Activated CD4-positive, alpha-beta T cell treated with anti-CD3 and anti-CD28 coated beads for 4 hours (primary cell): ENCODE results near the gene MCFD2.
A peak's percentile ranks its signal among the peaks of the same experiment; 100 is the strongest.
"Not testable (repeated sequence)": the region's sequence is repeated elsewhere in the genome, so short reads cannot be mapped to it uniquely, and the experiment has no call there.

Source experiments
- DNase-seq, 2 donors: peaks; one replicate each; pipeline ENCODE4 v3.0.0-alpha.2; 2020

MCFD2 gene

GRCh38 chr2:46900381-46900780, 15.2 kb downstream of the MCFD2 start:
- no peak for DNase-seq

GRCh38 chr2:46899053-46899452, 16.6 kb downstream of the MCFD2 start:
- DNase-seq = no peak

DNA sequence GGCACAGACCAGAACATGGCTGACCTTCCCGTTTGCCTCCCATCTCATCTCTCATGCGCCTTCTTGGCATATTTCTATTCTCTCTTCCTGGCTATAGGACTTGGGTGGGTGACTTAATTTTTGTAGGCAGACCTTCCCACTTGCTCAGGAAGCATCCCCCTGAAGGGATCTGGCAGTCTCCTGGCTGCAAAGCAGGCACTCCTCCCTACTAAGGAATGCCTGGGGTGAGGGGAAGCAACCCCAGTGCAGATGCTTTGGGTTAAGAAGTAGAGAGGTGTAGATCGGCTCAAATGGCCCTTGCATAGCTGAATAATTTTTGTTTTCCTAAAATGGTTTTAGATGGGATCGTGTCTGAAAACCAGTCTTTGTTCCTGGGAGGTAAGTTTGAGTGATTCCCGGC, 17.6 kb downstream of the MCFD2 start:
- no peak for DNase-seq

DNA sequence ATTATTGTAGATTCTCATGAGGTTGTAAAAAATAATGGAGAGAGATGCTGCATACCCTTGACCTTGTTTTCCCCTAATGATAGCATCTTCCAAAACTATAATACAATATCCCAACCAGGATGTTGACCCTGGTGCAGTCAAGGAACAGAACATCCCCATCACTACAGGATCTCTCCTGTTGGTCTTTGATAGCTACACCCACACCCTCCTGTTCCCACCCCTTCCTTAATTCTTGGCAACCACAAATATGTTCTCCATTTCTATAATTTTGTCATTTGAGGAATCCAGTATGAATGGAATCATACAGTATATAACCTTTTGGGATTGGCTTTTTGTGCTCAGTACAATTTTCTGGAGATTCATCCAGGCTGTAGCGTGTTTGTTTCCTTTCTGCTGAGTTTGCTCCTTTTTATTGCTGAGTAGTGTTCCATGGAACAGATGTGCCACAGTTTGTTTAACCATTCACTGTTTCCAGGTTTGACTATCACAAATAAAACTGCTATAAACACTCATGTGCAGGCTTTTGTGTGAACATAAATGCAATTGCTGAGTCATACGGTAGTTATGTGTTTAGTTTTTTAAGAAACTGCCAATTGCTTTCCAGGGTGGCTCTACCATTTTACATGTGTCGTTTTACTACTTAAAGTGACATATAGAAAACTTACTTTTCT, 22.2 kb downstream of the MCFD2 start:
- no peak for DNase-seq

DNA sequence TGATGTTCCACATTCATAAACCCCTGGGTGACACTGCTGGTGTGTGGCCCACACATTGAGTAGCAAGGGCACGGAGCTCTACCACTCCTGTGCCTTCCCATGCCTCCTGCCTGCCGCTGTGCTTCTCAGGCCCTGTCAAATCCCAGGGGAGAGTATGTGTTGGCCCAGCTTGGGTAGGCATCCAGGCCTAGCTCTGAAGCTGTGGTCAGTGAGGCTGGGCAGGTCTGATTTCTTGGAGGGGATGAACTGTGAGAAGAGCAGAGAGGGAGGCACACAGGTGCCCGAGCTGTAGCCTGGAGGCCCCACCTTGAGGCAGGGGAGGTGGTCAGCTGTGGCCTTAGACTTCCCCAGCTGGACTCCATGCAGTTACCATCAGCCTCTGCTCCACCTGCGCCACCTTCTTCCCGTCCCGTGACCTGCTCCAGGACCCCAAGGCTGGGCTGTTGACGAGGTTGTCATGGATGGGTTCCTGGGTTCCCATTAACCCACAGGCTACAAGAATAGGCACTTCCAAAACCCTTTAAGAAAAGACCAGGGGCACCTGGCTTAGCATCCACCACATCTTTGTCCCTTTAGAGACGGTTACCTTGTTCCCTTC, 23.6 kb downstream of the MCFD2 start:
- no peak for DNase-seq

GRCh38 chr2:46888421-46888952, 27.1 kb downstream of the MCFD2 start:
- DNase-seq = no peak

- DNase-seq = no peak
Observed at GRCh38 chr2:46887028-46887885, 28.3 kb downstream of the MCFD2 start.

- no peak for DNase-seq
Observed at GRCh38 chr2:46886268-46887027, 29.2 kb downstream of the MCFD2 start.

DNA sequence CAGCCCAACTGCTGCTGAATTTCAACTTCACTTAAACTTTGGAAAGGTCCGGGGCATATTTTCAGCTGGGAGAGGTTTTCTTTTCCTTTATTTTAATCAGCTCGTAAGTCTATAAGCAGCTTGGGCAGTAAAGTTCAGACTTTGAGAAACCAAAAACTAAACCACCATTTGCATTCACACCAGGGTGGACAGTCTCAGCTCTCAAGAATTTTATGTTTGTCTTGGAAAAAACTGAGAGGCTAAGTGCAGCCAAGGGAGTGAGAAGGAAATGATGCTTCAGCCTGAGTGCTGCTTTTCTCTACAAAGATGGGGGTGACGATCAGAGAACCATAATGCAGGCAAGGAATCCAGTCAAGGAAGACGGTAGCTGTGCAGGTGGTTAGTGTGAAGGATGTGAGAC, 30.2 kb downstream of the MCFD2 start:
- no peak for DNase-seq

- DNase-seq = no peak
Observed at GRCh38 chr2:46879511-46879910, 36.1 kb downstream of the MCFD2 start.

GRCh38 chr2:46878886-46879285, 36.7 kb downstream of the MCFD2 start:
- no peak for DNase-seq

DNA sequence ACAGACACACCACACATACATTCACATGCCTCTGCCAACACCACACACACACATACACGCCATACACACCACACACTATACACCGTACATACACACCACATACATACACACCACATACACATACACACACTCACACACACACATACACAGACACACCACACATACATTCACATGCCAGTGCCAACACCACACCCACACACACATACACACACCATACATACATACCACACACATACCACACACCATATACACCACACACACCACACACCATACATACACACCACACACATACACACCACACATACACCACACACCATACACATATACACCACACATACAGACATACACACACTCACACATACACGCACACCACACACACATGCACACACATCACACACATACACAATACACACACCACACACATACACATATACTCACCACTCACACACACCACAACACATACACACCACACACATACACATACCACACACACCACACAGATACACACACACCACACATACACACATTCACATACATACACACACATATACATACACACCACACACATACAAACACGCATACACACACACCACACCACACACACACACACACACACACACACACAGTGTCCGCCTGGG, 37.2 kb downstream of the MCFD2 start:
- no peak for DNase-seq

- DNase-seq = peak in 1 of 2 donors; percentile 7
Observed at GRCh38 chr2:46877619-46878113, 37.9 kb downstream of the MCFD2 start.

GRCh38 chr2:46876741-46877384, 38.7 kb downstream of the MCFD2 start:
- no peak for DNase-seq

GRCh38 chr2:46875962-46876689, 39.5 kb downstream of the MCFD2 start:
- not testable (repeated sequence) for DNase-seq

GRCh38 chr2:46875226-46875899, 40.2 kb downstream of the MCFD2 start:
- DNase-seq = no peak

DNA sequence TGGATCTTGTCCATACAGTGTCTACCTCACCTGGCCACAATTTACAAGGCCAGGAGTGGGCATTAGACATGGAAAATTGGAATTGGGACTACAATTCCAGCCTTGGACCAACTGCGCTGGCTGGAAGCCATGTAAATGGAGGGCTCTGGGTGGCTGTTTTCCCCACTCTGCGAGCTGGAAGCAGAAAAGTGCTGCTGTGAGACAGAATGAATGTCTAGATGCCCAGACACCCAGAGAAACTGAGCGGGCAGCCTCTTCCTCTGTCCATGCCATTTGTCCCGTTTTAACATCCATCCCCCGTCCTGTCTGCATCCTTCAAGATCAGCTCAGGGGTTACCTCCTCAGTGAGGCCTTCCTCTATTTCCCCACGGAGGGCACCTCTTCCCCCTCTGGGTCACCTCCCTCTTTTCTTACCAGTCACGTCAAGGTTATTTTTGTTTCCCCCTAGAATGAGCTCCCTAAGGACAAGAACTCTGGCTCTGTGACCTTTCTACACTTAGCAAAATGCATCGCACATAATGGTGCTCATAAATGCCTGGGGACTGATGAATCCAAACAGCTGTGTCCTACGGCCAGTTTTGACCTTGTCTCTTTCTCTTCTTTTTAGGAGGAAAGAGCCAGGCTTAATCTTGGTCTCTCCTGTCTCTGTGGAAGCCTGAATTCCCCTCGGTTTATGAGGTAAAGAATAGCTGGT, 41.2 kb downstream of the MCFD2 start:
- DNase-seq = no peak

- DNase-seq = peak; percentile 3 to 11
Observed at GRCh38 chr2:46873604-46874068, 42.0 kb downstream of the MCFD2 start.

- no peak for DNase-seq
Observed at GRCh38 chr2:46872902-46873603, 42.6 kb downstream of the MCFD2 start.
